SJCRH30 (cell line): ENCODE data around the gene SH3PXD2B. TPM values are rescaled to one million over a fixed set of nuclear protein-coding genes. Genes with fewer than 3 reads are reported as not detected.
"Not testable (repeated sequence)": the region's sequence is repeated elsewhere in the genome, so short reads cannot be mapped to it uniquely, and the experiment has no call there.

Experiments used
- DNase-seq, 2 experiments: peaks; one replicate each; pipeline ENCODE4 v3.0.0-alpha.2; 2015 to 2020
- H3K27ac ChIP-seq: fragments of 250-450 bp; sonication (Bioruptor Pico); 2 replicates; pipeline ENCODE4 v1.5.1; 2020; ENCODE audit warnings: mild to moderate bottlenecking, moderate library complexity
- H3K27me3 ChIP-seq: fragments of 250-450 bp; sonication (Bioruptor Pico); 2 replicates; pipeline ENCODE4 v1.5.1; 2020; ENCODE audit warnings: mild to moderate bottlenecking, moderate library complexity
- H3K36me3 ChIP-seq: fragments of 250-450 bp; sonication (Bioruptor Pico); 2 replicates; pipeline ENCODE4 v1.5.1; 2020; ENCODE audit warnings: mild to moderate bottlenecking, moderate library complexity
- H3K4me1 ChIP-seq: fragments of 250-450 bp; sonication (Bioruptor Pico); 2 replicates; pipeline ENCODE4 v1.5.1; 2020; ENCODE audit warnings: mild to moderate bottlenecking, moderate library complexity
- H3K4me3 ChIP-seq: fragments of 250-450 bp; sonication (Bioruptor Pico); 2 replicates; pipeline ENCODE4 v1.5.1; 2020; ENCODE audit warnings: mild to moderate bottlenecking, moderate library complexity
- H3K9me3 ChIP-seq: fragments of 250-450 bp; sonication (Bioruptor Pico); replicated peaks from 2 replicates; pipeline ENCODE4 v1.5.1; 2020; ENCODE audit warnings: mild to moderate bottlenecking, moderate library complexity
- total RNA-seq: library from RNA; depleted of rRNA; stranded (reverse); fragments of >200 nt; shearing (Covaris generic); gene quantifications from 2 replicates; pipeline ENCODE4 v1.2.3, GENCODE V29; 2014

SH3PXD2B gene
- total RNA-seq, 1 experiment from 2014 or later: 16.4 TPM

GRCh38 chr5:172287140-172287539 is 167.2 kb downstream of the SH3PXD2B start:
- H3K4me1 ChIP-seq, H3K36me3 ChIP-seq, H3K4me3 ChIP-seq, H3K9me3 ChIP-seq, H3K27ac ChIP-seq, H3K27me3 ChIP-seq, DNase-seq: not testable (repeated sequence)

- H3K4me1 ChIP-seq: peaks cover 15% of the 10 kb centered on the region
- no peaks in the 10 kb centered on the region for H3K9me3 ChIP-seq
- H3K4me3 ChIP-seq: no peak overlapping the region; the same call in 1 of the 2 replicates
- no peak overlapping the region for H3K27ac ChIP-seq
- H3K36me3 ChIP-seq: no peaks in the 10 kb centered on the region
- no peaks in the 10 kb centered on the region for H3K27me3 ChIP-seq
- no peak for DNase-seq
Observed at GRCh38 chr5:172285226-172286143, 168.8 kb downstream of the SH3PXD2B start.

- DNase-seq: no peak
Observed at GRCh38 chr5:172284611-172284980, 169.7 kb downstream of the SH3PXD2B start.

GRCh38 chr5:172283862-172284610 is 170.3 kb downstream of the SH3PXD2B start:
- no peaks in the 10 kb centered on the region for H3K27me3 ChIP-seq
- peak overlapping the region; percentile 96 for H3K4me3 ChIP-seq
- peak; percentile 86 to 87 for DNase-seq
- H3K9me3 ChIP-seq: no peaks in the 10 kb centered on the region
- H3K36me3 ChIP-seq: peaks cover 8% of the 10 kb centered on the region; the same call in 1 of the 2 replicates
- H3K4me1 ChIP-seq: peaks cover 15% of the 10 kb centered on the region
- H3K27ac ChIP-seq: peak overlapping the region; percentile 70

More at GRCh38 chr5:172284611-172284980, 169.7 kb downstream of the SH3PXD2B start:
- H3K27me3 ChIP-seq: no peaks in the 10 kb centered on the region
- peak overlapping the region; percentile 70 for H3K27ac ChIP-seq
- peaks cover 2% of the 10 kb centered on the region; the same call in 1 of the 2 replicates for H3K36me3 ChIP-seq
- no peaks in the 10 kb centered on the region for H3K9me3 ChIP-seq
- peak overlapping the region; percentile 96 for H3K4me3 ChIP-seq
- peaks cover 15% of the 10 kb centered on the region for H3K4me1 ChIP-seq

- H3K36me3 ChIP-seq: peaks cover 8% of the 10 kb centered on the region; the same call in 1 of the 2 replicates
- peaks cover 15% of the 10 kb centered on the region for H3K4me1 ChIP-seq
- peak within 1 kb of the TSS; percentile 97 for H3K27ac ChIP-seq
- DNase-seq: peak; percentile 85 to 89
- H3K9me3 ChIP-seq: no peaks in the 10 kb centered on the region
- H3K4me3 ChIP-seq: peak within 1 kb of the TSS; percentile 96
- no peaks in the 10 kb centered on the region for H3K27me3 ChIP-seq
Observed at GRCh38 chr5:172283020-172283861, 171.1 kb downstream of the SH3PXD2B start, which contains the start of gene UBTD2. Gene UBTD2, minus strand, starts transcription at chr5:172283764. Its CDS starts 99 bp downstream, at chr5:172283665.

- H3K4me3 ChIP-seq: peak overlapping the region; percentile 96
- H3K36me3 ChIP-seq: peaks cover 8% of the 10 kb centered on the region; the same call in 1 of the 2 replicates
- DNase-seq: no peak
- no peaks in the 10 kb centered on the region for H3K9me3 ChIP-seq
- H3K27me3 ChIP-seq: no peaks in the 10 kb centered on the region
- peak overlapping the region; percentile 97 for H3K27ac ChIP-seq
- H3K4me1 ChIP-seq: peaks cover 15% of the 10 kb centered on the region
Observed at GRCh38 chr5:172282272-172283019, 171.9 kb downstream of the SH3PXD2B start.

GRCh38 chr5:172281346-172281745 is 173.0 kb downstream of the SH3PXD2B start:
- Histone ChIP-seq H3K27me3 (no peaks in the 10 kb centered on the region), H3K36me3 (peaks cover 13% of the 10 kb centered on the region), H3K27ac (peak overlapping the region; percentile 97; the same call in 1 of the 2 replicates), H3K4me1 (peaks cover 15% of the 10 kb centered on the region), H3K9me3 (no peaks in the 10 kb centered on the region), H3K4me3 (peak overlapping the region; percentile 96)
- DNase-seq: peak; percentile 15 to 38

GRCh38 chr5:172280929-172281328 is 173.4 kb downstream of the SH3PXD2B start:
- DNase-seq: peak; percentile 35 to 61
- H3K9me3 ChIP-seq: no peaks in the 10 kb centered on the region
- H3K4me1 ChIP-seq: peaks cover 15% of the 10 kb centered on the region
- H3K4me3 ChIP-seq: peak overlapping the region; percentile 96
- no peaks in the 10 kb centered on the region for H3K27me3 ChIP-seq
- H3K36me3 ChIP-seq: peaks cover 16% of the 10 kb centered on the region
- H3K27ac ChIP-seq: 0 out of 2 replicates have a peak overlapping the region, but pooled peaks have one; percentile 97

GRCh38 chr5:172280317-172280716 is 174.0 kb downstream of the SH3PXD2B start:
- Histone ChIP-seq H3K4me3 (no peak overlapping the region), H3K4me1 (peaks cover 15% of the 10 kb centered on the region), H3K27me3 (no peaks in the 10 kb centered on the region), H3K9me3 (no peaks in the 10 kb centered on the region), H3K27ac (no peak overlapping the region), H3K36me3 (peaks cover 16% of the 10 kb centered on the region)
- no peak for DNase-seq

- H3K36me3 ChIP-seq: peaks cover 16% of the 10 kb centered on the region
- peaks cover 10% of the 10 kb centered on the region for H3K4me1 ChIP-seq
- no peak overlapping the region for H3K4me3 ChIP-seq
- no peaks in the 10 kb centered on the region for H3K27me3 ChIP-seq
- DNase-seq: no peak
- H3K27ac ChIP-seq: no peak overlapping the region
- no peaks in the 10 kb centered on the region for H3K9me3 ChIP-seq
Observed at GRCh38 chr5:172278356-172278755, 176.0 kb downstream of the SH3PXD2B start.

GRCh38 chr5:172276214-172276613 is 178.1 kb downstream of the SH3PXD2B start:
- no peak for DNase-seq
- Histone ChIP-seq H3K9me3 (no peaks in the 10 kb centered on the region), H3K4me3 (no peak overlapping the region), H3K27me3 (no peaks in the 10 kb centered on the region), H3K4me1 (peaks cover 7% of the 10 kb centered on the region), H3K27ac (no peak overlapping the region), H3K36me3 (peaks cover 16% of the 10 kb centered on the region)
